ENCODE results near the gene SMIM32. TPM values are rescaled to one million over a fixed set of nuclear protein-coding genes. Genes with fewer than 3 reads are reported as not detected.

The SMIM32 gene
- total RNA-seq, 6 donors from 2014 or later, result not detected

GRCh38 chr5:136147632-136148031 lies 45.3 kb downstream of the SMIM32 start:
- H3K27ac ChIP-seq, result no peak overlapping the region
- no peak overlapping the region for H3K4me3 ChIP-seq
- peaks cover 0 to 2% (median 0%) of the 10 kb centered on the region in 4 donors for H3K36me3 ChIP-seq
- TF ChIP-seq POLR2AphosphoS5 (IDR thresholded peaks at IDR 0.05), result no peak
- TF ChIP-seq EP300 (IDR thresholded peaks at IDR 0.05), result no peak
- no peak for TF ChIP-seq POLR2A (IDR thresholded peaks at IDR 0.05)
- TF ChIP-seq CTCF (IDR thresholded peaks at IDR 0.05), result no peak
- no peak for DNase-seq
- H3K27me3 ChIP-seq, result no peaks in the 10 kb centered on the region
- ATAC-seq (ENCODE audit: low FRiP score in 2 of 2), result no peak
- peaks cover 14 to 50% (median 30%) of the 10 kb centered on the region in 4 donors for H3K4me1 ChIP-seq
- H3K9me3 ChIP-seq, result no peaks in the 10 kb centered on the region

GRCh38 chr5:136146201-136146600 lies 46.8 kb downstream of the SMIM32 start:
- H3K27ac ChIP-seq, result no peak overlapping the region
- WGBS, 2 donors, result 78 to 80% methylated on average over 3 of the region's 3 CpGs

GRCh38 chr5:136145030-136145429 lies 47.9 kb downstream of the SMIM32 start:
- H3K9me3 ChIP-seq, result no peaks in the 10 kb centered on the region
- no peak for DNase-seq
- H3K4me3 ChIP-seq, result no peak overlapping the region
- no peak for ATAC-seq (ENCODE audit: low FRiP score in 2 of 2)
- peaks cover 19 to 45% (median 27%) of the 10 kb centered on the region in 4 donors for H3K4me1 ChIP-seq
- TF ChIP-seq EP300 (IDR thresholded peaks at IDR 0.05) (no peak), CTCF (IDR thresholded peaks at IDR 0.05) (no peak), POLR2A (IDR thresholded peaks at IDR 0.05) (no peak), POLR2AphosphoS5 (IDR thresholded peaks at IDR 0.05) (no peak)
- no peaks in the 10 kb centered on the region for H3K36me3 ChIP-seq
- H3K27ac ChIP-seq, result no peak overlapping the region
- WGBS, 2 donors, result 57 to 58% methylated on average over 2 of the region's 2 CpGs
- H3K27me3 ChIP-seq, result no peaks in the 10 kb centered on the region

More at GRCh38 chr5:136146201-136146600, 46.8 kb downstream of the SMIM32 start:
- peaks cover 17 to 49% (median 30%) of the 10 kb centered on the region in 4 donors for H3K4me1 ChIP-seq
- TF ChIP-seq CTCF (IDR thresholded peaks at IDR 0.05) (no peak), EP300 (IDR thresholded peaks at IDR 0.05) (no peak), POLR2AphosphoS5 (IDR thresholded peaks at IDR 0.05) (no peak), POLR2A (IDR thresholded peaks at IDR 0.05) (no peak)
- H3K36me3 ChIP-seq, result no peaks in the 10 kb centered on the region
- H3K4me3 ChIP-seq, result no peak overlapping the region
- DNase-seq (no peak), ATAC-seq (ENCODE audit: low FRiP score in 2 of 2) (no peak)
- H3K9me3 ChIP-seq, result no peaks in the 10 kb centered on the region
- H3K27me3 ChIP-seq, result no peaks in the 10 kb centered on the region

- TF ChIP-seq POLR2A (IDR thresholded peaks at IDR 0.05) (no peak), CTCF (IDR thresholded peaks at IDR 0.05) (no peak), EP300 (IDR thresholded peaks at IDR 0.05) (no peak), POLR2AphosphoS5 (IDR thresholded peaks at IDR 0.05) (no peak)
- 92% methylated on average over 3 of the region's 3 CpGs for WGBS, 2 donors
- Histone ChIP-seq H3K9me3 (no peaks in the 10 kb centered on the region), H3K27me3 (no peaks in the 10 kb centered on the region), H3K27ac (no peak overlapping the region), H3K36me3 (no peaks in the 10 kb centered on the region), H3K4me1 (peaks cover 12 to 41% (median 25%) of the 10 kb centered on the region in 4 donors), H3K4me3 (no peak overlapping the region)
- no peak for DNase-seq
- ATAC-seq (ENCODE audit: low FRiP score in 2 of 2), result no peak
These were observed 49.2 kb downstream of the SMIM32 start for GRCh38 chr5:136143763-136144162.

GRCh38 chr5:136143312-136143711 lies 49.6 kb downstream of the SMIM32 start:
- H3K36me3 ChIP-seq, result no peaks in the 10 kb centered on the region
- H3K27ac ChIP-seq, result no peak overlapping the region
- ATAC-seq (ENCODE audit: low FRiP score in 2 of 2) (no peak), DNase-seq (no peak)
- WGBS, 2 donors, result 84 to 86% methylated on average over 6 of the region's 6 CpGs
- H3K27me3 ChIP-seq, result no peaks in the 10 kb centered on the region
- peaks cover 13 to 45% (median 25%) of the 10 kb centered on the region in 4 donors for H3K4me1 ChIP-seq
- H3K4me3 ChIP-seq, result no peak overlapping the region
- TF ChIP-seq POLR2A (IDR thresholded peaks at IDR 0.05) (no peak), CTCF (IDR thresholded peaks at IDR 0.05) (no peak)
- H3K9me3 ChIP-seq, result no peaks in the 10 kb centered on the region

Measured in upper lobe of left lung (tissue), 6 donors.